ENCODE measurements around the gene CFAP20DC. TPM values are rescaled to one million over a fixed set of nuclear protein-coding genes. Genes with fewer than 3 reads are reported as not detected.

Gene CFAP20DC
- total and polyA plus RNA-seq, 2 experiments from 2014 or later = 2.2 to 2.3 TPM

- TF ChIP-seq CTCF (IDR thresholded peaks at IDR 0.05; ENCODE audit: poor library complexity) = no peak
- no peak for TF ChIP-seq EZH2 (IDR thresholded peaks at IDR 0.05; ENCODE audit: borderline replicate concordance)
- no peak for TF ChIP-seq EZH2phosphoT487 (IDR thresholded peaks at IDR 0.05; ENCODE audit: low read depth, severe bottlenecking, unreplicated experiment)
- Histone ChIP-seq H3K9me2 (replicated peaks; ENCODE audit: insufficient read depth) (no peaks in the 10 kb centered on the region), H3K27ac (no peak overlapping the region), H3K4me1 (ENCODE audit: insufficient read depth) (no peaks in the 10 kb centered on the region), H4K20me1 (ENCODE audit: insufficient read depth, poor library complexity, severe bottlenecking) (no peaks in the 10 kb centered on the region), H3K36me3 (replicated peaks; ENCODE audit: insufficient read depth, low read depth) (no peaks in the 10 kb centered on the region), H3K9me3 (ENCODE audit: low read depth) (no peaks in the 10 kb centered on the region), H3K27me3 (no peaks in the 10 kb centered on the region), H3K4me3 (no peak overlapping the region), H3K4me2 (no peak overlapping the region), H2AFZ (no peak overlapping the region), H3K79me2 (no peaks in the 10 kb centered on the region)
- DNase-seq (ENCODE audit: low spot score) = no peak
- WGBS (ENCODE audit: low lambda C conversion rate, missing lambda C conversion rate) = 88% methylated on average over 2 of the region's 2 CpGs
These were observed 20.0 kb upstream of the CFAP20DC start for GRCh38 chr3:59069838-59070237.

GRCh38 chr3:59065240-59065639 is 15.4 kb upstream of the CFAP20DC start:
- H3K9me3 ChIP-seq (ENCODE audit: low read depth) = no peaks in the 10 kb centered on the region
- no peak overlapping the region for H3K4me2 ChIP-seq
- H3K4me1 ChIP-seq (ENCODE audit: insufficient read depth) = no peaks in the 10 kb centered on the region
- DNase-seq (ENCODE audit: low spot score) = no peak
- no peaks in the 10 kb centered on the region for H3K79me2 ChIP-seq
- WGBS (ENCODE audit: low lambda C conversion rate, missing lambda C conversion rate) = 92% methylated on average over 7 of the region's 7 CpGs
- TF ChIP-seq EZH2 (IDR thresholded peaks at IDR 0.05; ENCODE audit: borderline replicate concordance) (no peak), EZH2phosphoT487 (IDR thresholded peaks at IDR 0.05; ENCODE audit: low read depth, severe bottlenecking, unreplicated experiment) (no peak), CTCF (IDR thresholded peaks at IDR 0.05; ENCODE audit: poor library complexity) (no peak)
- H3K9me2 ChIP-seq (replicated peaks; ENCODE audit: insufficient read depth) = no peaks in the 10 kb centered on the region
- no peaks in the 10 kb centered on the region for H3K27me3 ChIP-seq
- no peaks in the 10 kb centered on the region for H4K20me1 ChIP-seq (ENCODE audit: insufficient read depth, poor library complexity, severe bottlenecking)
- H3K36me3 ChIP-seq (replicated peaks; ENCODE audit: insufficient read depth, low read depth) = no peaks in the 10 kb centered on the region
- no peak overlapping the region for H3K4me3 ChIP-seq
- H2AFZ ChIP-seq = no peak overlapping the region
- no peak overlapping the region for H3K27ac ChIP-seq

GRCh38 chr3:59064728-59065127 is 14.9 kb upstream of the CFAP20DC start:
- Histone ChIP-seq H2AFZ (no peak overlapping the region), H3K9me3 (ENCODE audit: low read depth) (no peaks in the 10 kb centered on the region), H3K36me3 (replicated peaks; ENCODE audit: insufficient read depth, low read depth) (no peaks in the 10 kb centered on the region), H3K79me2 (no peaks in the 10 kb centered on the region), H3K4me2 (no peak overlapping the region), H3K4me3 (no peak overlapping the region), H3K4me1 (ENCODE audit: insufficient read depth) (no peaks in the 10 kb centered on the region), H3K27me3 (no peaks in the 10 kb centered on the region), H4K20me1 (ENCODE audit: insufficient read depth, poor library complexity, severe bottlenecking) (no peaks in the 10 kb centered on the region), H3K27ac (no peak overlapping the region), H3K9me2 (replicated peaks; ENCODE audit: insufficient read depth) (no peaks in the 10 kb centered on the region)
- WGBS (ENCODE audit: low lambda C conversion rate, missing lambda C conversion rate) = 84% methylated on average over 3 of the region's 3 CpGs
- no peak for TF ChIP-seq EZH2phosphoT487 (IDR thresholded peaks at IDR 0.05; ENCODE audit: low read depth, severe bottlenecking, unreplicated experiment)
- TF ChIP-seq EZH2 (IDR thresholded peaks at IDR 0.05; ENCODE audit: borderline replicate concordance) = no peak
- TF ChIP-seq CTCF (IDR thresholded peaks at IDR 0.05; ENCODE audit: poor library complexity) = no peak
- no peak for DNase-seq (ENCODE audit: low spot score)

- H4K20me1 ChIP-seq (ENCODE audit: insufficient read depth, poor library complexity, severe bottlenecking) = no peaks in the 10 kb centered on the region
- no peaks in the 10 kb centered on the region for H3K9me3 ChIP-seq (ENCODE audit: low read depth)
- no peak overlapping the region for H3K4me2 ChIP-seq
- no peak for DNase-seq (ENCODE audit: low spot score)
- H2AFZ ChIP-seq = no peak overlapping the region
- H3K4me3 ChIP-seq = no peak overlapping the region
- no peak for TF ChIP-seq EZH2 (IDR thresholded peaks at IDR 0.05; ENCODE audit: borderline replicate concordance)
- TF ChIP-seq EZH2phosphoT487 (IDR thresholded peaks at IDR 0.05; ENCODE audit: low read depth, severe bottlenecking, unreplicated experiment) = no peak
- peak; percentile 4 for TF ChIP-seq CTCF (IDR thresholded peaks at IDR 0.05; ENCODE audit: poor library complexity)
- H3K79me2 ChIP-seq = no peaks in the 10 kb centered on the region
- no peak overlapping the region for H3K27ac ChIP-seq
- no peaks in the 10 kb centered on the region for H3K4me1 ChIP-seq (ENCODE audit: insufficient read depth)
- H3K27me3 ChIP-seq = no peaks in the 10 kb centered on the region
- no peaks in the 10 kb centered on the region for H3K36me3 ChIP-seq (replicated peaks; ENCODE audit: insufficient read depth, low read depth)
- 92% methylated on average over 2 of the region's 2 CpGs for WGBS (ENCODE audit: low lambda C conversion rate, missing lambda C conversion rate)
- H3K9me2 ChIP-seq (replicated peaks; ENCODE audit: insufficient read depth) = no peaks in the 10 kb centered on the region
These were observed 14.5 kb upstream of the CFAP20DC start for GRCh38 chr3:59064276-59064675.
